Measurements from ENCODE around the gene FYN.

The FYN gene

DNA sequence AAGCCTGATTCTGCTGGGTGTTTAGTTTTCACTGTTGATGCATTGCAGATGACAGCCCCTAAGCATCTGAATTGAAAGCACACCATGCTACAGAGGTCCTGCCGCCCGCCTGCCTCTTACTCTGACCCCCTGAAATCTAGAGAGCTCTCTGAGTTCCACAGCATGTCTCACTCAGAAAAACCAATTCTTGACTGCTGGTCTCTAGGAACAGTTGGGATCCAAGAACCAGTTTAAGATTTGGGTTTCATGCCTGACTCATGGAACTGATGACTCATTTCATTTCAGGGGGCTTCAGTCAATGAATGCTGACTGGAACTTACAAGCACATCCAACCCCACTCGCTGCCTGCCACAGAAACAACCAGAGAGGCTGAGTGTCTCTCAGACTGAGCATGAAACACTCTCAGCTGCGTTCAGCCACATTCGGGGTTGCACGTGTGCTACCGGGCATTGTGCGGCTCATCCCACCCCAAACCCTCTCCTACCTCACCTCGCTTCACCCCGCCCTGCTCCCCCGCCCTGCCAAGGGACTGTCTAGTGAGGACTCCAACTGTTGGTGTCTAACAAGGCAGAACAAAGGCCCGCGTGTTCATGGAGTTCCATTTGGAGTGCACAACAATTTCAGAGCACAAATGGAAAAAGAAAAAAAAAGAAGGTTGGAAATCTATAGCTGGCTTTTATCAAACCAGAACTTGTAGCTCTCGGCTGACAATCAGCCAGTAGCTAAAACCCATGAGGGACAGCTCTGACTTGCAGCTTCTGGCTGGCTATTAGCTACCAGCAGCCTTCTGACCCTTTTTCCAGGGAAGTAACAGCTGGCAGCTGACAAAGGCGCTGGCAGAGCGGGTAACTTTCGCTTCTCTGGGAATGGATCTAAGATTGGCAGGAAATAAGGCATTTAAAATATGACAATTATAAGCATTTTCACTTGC lies 247.5 kb downstream of the FYN start:
- DNase-seq, result peak in 9 of 14 donors; percentile 16 to 78 (median 65)

DNA sequence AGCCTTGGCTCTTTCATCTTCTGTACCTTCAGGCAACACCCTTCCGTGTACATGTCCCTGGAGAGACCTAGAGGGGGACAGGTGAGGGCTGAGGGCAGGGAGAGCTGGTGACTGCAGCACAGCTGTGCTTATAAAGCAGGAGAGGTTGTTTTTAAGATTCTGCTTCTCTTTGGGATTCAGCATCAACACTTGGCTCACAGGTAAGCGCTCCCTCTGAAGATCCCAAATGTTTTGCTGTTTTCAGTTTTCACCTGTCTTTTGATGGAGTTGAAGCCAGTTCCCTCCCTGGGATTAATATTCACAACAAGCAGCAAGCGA lies 248.2 kb downstream of the FYN start:
- DNase-seq, result no peak

DNA sequence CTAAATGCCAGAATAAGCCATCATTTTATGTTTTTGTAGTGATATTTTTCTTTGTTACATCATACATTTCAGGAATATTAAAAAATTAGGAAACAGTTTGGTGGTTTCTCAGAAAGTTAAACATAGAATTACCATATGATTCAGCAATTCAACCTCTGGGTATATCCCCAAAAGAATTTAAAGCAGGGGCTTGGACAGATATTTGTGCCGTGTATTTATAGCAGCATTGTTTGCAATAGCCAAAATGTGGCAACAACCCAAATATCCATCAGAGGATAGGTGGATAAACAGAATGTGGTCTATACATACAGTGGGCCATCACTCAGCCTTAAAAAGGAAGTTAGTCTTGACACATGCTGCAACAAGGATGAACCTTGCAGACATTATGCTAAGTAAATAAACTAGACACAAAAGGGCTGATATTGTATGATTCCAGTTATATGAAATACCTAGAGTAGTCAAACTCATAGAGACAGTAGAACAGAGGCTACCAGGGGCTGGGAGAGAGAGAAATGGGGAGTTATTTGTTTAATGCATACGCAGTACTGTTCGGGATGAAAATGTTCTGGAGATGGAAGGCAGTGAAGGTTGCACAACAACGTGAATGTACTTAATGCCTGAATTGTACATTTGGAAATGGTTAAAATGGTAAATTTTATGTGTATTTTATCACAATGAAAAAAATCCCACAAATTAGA lies 248.7 kb downstream of the FYN start:
- DNase-seq, result no peak

DNA sequence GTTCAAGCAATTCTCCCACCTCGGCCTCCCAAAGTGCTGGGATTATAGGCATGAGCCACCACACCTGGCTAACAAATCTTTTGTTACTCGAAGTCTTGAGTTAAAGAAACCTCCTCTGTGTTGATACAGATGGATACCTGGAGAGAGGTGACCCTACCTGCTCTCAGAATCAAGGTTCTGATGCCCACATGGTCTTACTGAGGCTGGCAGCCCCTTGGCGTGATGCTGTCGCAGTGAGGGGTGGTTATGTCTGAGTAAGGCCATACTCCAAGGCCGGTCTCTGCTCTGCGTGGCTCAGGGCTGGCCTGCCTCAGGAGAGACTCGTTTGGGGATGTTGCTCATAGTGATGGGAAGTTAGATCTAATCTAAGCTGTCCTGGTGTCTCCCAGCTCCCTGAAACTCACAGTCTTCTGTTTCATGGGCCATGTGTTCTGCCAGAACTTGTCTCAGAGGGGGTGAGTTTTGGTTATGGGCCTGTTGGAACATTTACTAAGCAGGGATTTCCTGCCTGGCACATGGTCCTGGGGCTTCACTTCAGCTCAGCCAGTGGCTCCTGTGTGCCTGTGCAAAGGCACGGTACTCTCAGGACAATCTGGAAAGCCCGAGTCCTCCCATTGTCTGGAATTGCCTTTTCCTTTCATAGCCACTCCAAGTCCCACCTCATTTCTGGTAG lies 250.1 kb downstream of the FYN start:
- DNase-seq, result no peak

DNA sequence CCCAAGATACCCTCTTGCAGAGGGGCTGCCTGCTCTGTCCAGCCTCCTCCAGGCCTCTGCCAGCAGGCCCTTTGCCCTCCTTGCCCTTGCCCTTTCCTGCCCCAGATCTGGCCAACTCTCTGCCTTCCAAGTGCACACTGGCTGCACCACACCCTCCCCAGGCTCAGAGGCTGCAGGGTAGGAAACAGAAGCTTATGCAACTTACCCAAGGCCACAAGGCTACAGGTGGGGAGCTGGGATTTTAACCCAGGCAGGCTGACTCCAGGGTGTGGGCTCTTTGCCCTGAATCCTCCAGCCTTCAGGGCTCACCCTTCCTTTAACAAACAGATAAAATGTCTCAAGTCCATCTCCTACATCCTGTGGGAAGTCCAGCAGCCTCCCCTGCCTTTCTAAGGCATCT lies 253.1 kb downstream of the FYN start:
- no peak for DNase-seq

DNA sequence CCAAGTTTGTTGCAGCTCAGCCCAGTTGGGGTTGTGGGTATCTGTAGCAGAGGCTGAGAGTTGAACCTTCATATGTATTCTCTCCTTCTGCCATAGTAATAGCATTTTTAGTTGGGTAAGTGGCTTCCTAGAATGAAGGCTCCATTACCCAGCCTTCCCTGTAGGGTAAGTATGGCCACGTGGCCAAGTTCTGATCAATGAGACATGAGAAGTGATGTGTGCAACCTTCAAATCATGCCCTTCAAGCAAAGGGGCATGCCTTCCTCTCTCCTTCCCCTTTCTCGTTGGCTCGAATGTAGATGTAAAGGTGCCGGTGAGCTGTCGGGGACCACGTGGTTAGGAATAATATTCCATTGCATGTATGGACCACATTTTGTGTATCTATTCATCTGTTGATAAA lies 254.8 kb downstream of the FYN start:
- no peak for DNase-seq

DNA sequence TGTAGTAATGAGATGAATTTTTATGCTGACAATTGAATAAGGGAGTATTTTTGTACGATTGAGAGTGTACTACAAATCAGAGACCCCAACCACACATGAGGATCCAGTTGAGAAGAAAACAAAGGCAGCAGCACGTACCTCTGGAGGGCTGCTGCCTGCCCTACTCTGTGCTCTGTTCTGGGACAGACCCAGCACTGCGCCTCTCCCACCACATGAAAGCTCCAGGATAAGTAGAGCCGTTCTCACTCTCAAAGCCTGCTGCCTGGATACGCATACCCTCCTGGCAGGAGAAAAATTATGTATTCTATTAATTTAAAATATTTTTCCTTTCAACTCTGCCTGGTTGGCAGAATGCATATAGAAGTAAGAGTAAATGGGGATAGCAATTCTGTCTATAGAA lies 256.1 kb downstream of the FYN start:
- no peak for DNase-seq

DNA sequence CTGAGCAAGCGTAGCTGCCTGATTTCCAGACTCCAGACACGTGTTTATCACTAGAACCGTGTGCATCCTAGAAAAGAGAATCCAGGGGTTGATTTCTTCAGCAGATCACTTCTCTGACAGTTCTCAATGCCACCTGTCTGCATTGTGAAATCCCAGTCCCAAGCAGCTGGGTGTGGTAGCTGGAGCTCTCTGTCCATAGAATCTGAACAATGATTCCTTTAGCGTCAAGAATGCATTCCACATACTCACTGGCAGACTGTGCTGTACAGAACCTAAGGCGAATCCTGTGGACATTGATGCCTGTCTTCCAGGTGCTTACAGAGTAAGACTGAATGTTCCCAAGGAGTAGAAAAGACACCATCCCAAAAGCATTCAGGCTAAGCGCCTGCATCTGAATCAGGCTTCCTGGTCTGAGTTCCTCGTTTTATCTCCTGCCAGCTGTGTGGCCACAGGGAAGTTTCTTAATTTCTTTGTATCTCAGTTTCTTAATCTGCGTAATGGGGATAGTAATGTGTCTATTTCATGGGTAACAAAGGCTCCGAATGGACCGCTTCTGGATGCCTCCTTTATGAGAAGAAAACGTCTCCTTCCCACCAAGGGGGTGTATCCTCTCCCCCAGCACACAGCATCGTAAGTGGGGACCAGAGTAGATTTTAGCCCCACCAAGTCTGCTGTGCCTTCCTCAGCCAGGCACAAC lies 257.2 kb downstream of the FYN start:
- DNase-seq, result no peak

DNA sequence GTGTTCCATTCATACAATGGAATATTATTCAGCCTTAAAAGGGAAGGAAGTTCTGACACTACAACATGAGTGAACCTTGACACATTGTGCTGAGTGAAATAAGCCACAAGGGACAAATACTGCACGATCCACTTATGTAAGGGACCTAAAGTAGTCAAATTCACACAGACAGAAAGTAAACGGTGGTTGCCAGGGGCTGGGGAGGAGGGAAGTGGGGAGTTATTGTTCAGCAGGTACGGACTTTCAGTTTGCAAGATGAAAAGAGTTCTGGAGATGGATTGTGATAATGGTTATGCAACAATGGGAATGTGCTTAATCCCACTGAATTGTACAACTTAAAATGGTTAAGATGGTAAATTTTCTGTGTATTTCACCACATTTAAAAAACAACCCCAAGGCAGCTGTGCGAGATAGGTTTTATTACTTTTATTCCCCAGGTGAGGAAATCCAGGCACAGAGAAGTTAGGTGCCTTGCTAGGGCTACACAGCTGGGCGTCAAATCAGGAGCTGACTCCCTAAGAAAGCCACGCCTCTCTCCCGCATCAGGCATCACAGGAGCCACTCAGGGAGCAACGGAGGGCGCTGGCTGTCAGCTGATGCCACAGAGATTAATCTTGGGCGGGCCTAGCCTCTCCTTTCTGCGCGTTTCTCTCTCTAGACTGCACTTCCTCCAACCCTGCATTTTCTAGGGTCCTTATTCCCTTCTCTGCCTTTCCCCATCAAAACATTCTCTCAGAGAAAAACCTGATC lies 258.2 kb downstream of the FYN start:
- no peak for DNase-seq

DNA sequence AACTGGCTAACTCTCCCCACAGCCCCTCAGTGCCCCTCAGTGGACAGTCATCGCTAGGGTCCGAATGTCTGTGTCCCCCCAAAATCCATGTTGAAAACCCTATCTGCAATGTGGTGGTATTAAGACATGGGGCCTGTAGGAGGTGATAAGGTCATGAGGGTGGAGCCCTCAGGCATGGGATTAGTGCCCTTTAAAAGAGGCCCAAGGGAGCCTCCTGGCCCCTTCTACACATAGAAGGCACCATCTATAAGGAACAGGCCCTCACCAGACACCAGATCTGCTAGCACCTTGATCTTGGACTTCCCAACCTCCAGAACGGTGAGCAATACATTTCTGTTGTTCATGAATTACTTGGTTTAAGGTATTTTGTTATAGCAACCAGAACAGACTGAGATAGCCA lies 260.9 kb downstream of the FYN start:
- DNase-seq, result no peak

DNA sequence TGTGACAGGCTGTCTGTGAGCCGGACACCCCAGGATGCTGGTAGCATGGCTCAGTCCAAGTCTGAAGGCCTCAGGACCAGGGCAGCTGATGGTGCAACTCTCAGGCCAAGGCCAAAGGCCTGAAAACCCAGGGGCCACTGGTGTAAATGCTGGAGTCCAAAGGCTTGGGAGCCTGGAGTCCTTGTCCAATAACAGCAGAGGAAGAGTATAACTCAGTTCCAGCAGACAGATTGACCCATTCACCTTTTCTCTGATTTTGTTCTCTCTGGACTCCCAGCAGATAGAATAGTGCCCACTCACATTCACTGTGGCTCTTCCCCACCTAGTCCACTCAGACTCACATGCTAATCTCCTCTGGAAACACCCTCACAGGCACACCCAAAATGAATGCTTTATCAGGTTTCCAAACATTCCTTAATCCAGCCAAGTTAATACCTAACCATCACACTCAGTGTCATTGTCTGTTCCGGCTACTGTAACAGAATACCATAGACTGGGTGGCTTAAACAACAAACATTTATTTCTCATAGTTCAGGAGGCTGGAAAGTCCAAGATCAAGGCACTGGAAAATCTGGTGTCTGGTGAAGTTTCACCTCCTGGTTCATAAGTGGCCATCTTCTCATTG lies 262.6 kb downstream of the FYN start:
- no peak for DNase-seq

Data from C1 segment of cervical spinal cord (tissue), 14 donors.